Measurements from ENCODE around the gene USPL1. TPM values are rescaled to one million over a fixed set of nuclear protein-coding genes. Genes with fewer than 3 reads are reported as not detected.

USPL1 gene
- total RNA-seq, 1 experiment from 2014 or later: 14.3 TPM

DNA sequence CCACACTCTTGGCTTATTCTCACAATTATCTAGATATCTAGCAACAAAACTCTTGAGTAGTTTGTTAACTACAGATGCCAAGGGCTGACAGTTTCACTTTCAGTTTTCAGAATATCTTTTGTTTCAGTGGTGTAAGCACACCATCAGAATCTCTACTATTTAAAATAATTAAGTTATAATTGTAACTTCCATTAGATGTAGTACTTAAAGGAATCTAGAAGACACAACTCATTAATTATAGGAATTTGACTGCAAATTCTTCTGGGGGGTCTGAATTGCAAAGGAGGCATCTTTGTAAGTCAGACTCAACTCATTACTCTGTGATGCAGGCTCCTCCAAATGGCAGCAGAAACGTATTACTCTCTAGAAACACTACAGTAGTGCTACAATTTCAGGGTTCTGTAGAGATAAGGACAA, 44.9 kb upstream of the USPL1 start:
- no peak for TF ChIP-seq ZNF121 (CRISPR knock-in tag; IDR thresholded peaks at IDR 0.05)
- no peak for TF ChIP-seq ZNF396 (CRISPR knock-in tag; IDR thresholded peaks at IDR 0.05; ENCODE audit: borderline replicate concordance)
- TF ChIP-seq SOX15 (CRISPR knock-in tag; IDR thresholded peaks at IDR 0.05): no peak
- no peak for TF ChIP-seq CREM (CRISPR knock-in tag; IDR thresholded peaks at IDR 0.05)
- TF ChIP-seq, protein P1, sequence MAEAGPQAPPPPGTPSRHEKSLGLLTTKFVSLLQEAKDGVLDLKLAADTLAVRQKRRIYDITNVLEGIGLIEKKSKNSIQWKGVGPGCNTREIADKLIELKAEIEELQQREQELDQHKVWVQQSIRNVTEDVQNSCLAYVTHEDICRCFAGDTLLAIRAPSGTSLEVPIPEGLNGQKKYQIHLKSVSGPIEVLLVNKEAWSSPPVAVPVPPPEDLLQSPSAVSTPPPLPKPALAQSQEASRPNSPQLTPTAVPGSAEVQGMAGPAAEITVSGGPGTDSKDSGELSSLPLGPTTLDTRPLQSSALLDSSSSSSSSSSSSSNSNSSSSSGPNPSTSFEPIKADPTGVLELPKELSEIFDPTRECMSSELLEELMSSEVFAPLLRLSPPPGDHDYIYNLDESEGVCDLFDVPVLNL (CRISPR knock-in tag; IDR thresholded peaks at IDR 0.05; ENCODE audit: borderline replicate concordance, low read depth): no peak
- no peak for TF ChIP-seq HMGA2 (CRISPR knock-in tag; IDR thresholded peaks at IDR 0.05)
- TF ChIP-seq, protein P2, sequence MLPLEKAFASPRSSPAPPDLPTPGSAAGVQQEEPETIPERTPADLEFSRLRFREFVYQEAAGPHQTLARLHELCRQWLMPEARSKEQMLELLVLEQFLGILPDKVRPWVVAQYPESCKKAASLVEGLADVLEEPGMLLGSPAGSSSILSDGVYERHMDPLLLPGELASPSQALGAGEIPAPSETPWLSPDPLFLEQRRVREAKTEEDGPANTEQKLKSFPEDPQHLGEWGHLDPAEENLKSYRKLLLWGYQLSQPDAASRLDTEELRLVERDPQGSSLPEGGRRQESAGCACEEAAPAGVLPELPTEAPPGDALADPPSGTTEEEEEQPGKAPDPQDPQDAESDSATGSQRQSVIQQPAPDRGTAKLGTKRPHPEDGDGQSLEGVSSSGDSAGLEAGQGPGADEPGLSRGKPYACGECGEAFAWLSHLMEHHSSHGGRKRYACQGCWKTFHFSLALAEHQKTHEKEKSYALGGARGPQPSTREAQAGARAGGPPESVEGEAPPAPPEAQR (CRISPR knock-in tag; IDR thresholded peaks at IDR 0.05): no peak
- TF ChIP-seq KAT7 (CRISPR knock-in tag; IDR thresholded peaks at IDR 0.05; ENCODE audit: borderline replicate concordance): no peak
- TF ChIP-seq, protein P3, sequence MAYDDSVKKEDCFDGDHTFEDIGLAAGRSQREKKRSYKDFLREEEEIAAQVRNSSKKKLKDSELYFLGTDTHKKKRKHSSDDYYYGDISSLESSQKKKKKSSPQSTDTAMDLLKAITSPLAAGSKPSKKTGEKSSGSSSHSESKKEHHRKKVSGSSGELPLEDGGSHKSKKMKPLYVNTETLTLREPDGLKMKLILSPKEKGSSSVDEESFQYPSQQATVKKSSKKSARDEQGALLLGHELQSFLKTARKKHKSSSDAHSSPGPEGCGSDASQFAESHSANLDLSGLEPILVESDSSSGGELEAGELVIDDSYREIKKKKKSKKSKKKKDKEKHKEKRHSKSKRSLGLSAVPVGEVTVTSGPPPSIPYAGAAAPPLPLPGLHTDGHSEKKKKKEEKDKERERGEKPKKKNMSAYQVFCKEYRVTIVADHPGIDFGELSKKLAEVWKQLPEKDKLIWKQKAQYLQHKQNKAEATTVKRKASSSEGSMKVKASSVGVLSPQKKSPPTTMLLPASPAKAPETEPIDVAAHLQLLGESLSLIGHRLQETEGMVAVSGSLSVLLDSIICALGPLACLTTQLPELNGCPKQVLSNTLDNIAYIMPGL (CRISPR knock-in tag; IDR thresholded peaks at IDR 0.05): no peak
- TF ChIP-seq, protein P4, sequence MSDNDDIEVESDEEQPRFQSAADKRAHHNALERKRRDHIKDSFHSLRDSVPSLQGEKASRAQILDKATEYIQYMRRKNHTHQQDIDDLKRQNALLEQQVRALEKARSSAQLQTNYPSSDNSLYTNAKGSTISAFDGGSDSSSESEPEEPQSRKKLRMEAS (CRISPR knock-in tag; IDR thresholded peaks at IDR 0.05): no peak
- no peak for TF ChIP-seq MYBL2 (CRISPR knock-in tag; IDR thresholded peaks at IDR 0.05)
- no peak for TF ChIP-seq PREB (CRISPR knock-in tag; IDR thresholded peaks at IDR 0.05; ENCODE audit: borderline replicate concordance)
- no peak for TF ChIP-seq ZNF281 (CRISPR knock-in tag; IDR thresholded peaks at IDR 0.05)
- no peak for TF ChIP-seq TEAD1 (CRISPR knock-in tag; IDR thresholded peaks at IDR 0.05)
- TF ChIP-seq NR1H2 (CRISPR knock-in tag; IDR thresholded peaks at IDR 0.05): no peak
- TF ChIP-seq FOXP4 (CRISPR knock-in tag; IDR thresholded peaks at IDR 0.05): no peak
- TF ChIP-seq FOXJ3 (CRISPR knock-in tag; IDR thresholded peaks at IDR 0.05; ENCODE audit: borderline replicate concordance): no peak
- TF ChIP-seq JAZF1 (CRISPR knock-in tag; IDR thresholded peaks at IDR 0.05): no peak
- TF ChIP-seq SP1 (CRISPR knock-in tag; conservative IDR thresholded peaks at IDR 0.05): no peak
- Mint-ChIP-seq H3K4me1 (peaks cover 4% of the 10 kb centered on the region), H3K4me3 (no peak overlapping the region), H3K36me3 (no peaks in the 10 kb centered on the region), H3K27ac (no peak overlapping the region), H3K27me3 (ENCODE audit: low read depth) (no peaks in the 10 kb centered on the region), H3K9me3 (no peaks in the 10 kb centered on the region)
- ATAC-seq (peak; percentile 58), DNase-seq (ENCODE audit: low spot score) (no peak)
- CTCF ChIA-PET: no interaction called here
- POLR2A ChIA-PET: no interaction called here

All from WTC11 (cell line).